GM12878 (cell line): ENCODE data around the gene MCRIP2. TPM values are rescaled to one million over a fixed set of nuclear protein-coding genes. Genes with fewer than 3 reads are reported as not detected.

Source experiments
- CBFB ChIP-seq: IDR thresholded peaks from 2 replicates; pipeline ENCODE4 v1.6.1; 2016; ENCODE audit warnings: antibody characterized with exemption, low read depth
- CBX5 ChIP-seq: sonication (generic); IDR thresholded peaks from 2 replicates; pipeline ENCODE4 v1.6.1; 2016; ENCODE audit warnings: low read depth, moderate library complexity, mild to moderate bottlenecking, inconsistent platforms
- CREB1 ChIP-seq: IDR thresholded peaks from 2 replicates; pipeline ENCODE4 v1.6.1; 2012; ENCODE audit warnings: low read depth, mild to moderate bottlenecking, inconsistent platforms
- EED ChIP-seq: sonication (generic); IDR thresholded peaks from 2 replicates; pipeline ENCODE4 v1.6.1; 2016; ENCODE audit warnings: antibody characterized with exemption, low read depth
- ETV6 ChIP-seq, 2 experiments: fragments of 450-650 bp in 1 of 2; IDR thresholded peaks in 1 of 2; conservative IDR thresholded peaks in 1 of 2; 2 replicates each; pipeline ENCODE4 v1.6.1; 2014; ENCODE audit warnings: antibody characterized with exemption in 1 of 2, borderline replicate concordance in 1 of 2, low read depth in 1 of 2, mild to moderate bottlenecking in 1 of 2, moderate library complexity in 1 of 2
- GATAD2B ChIP-seq: fragments of 450-650 bp; conservative IDR thresholded peaks from 2 replicates; pipeline ENCODE4 v1.6.1; 2017; ENCODE audit warnings: low read depth, mild to moderate bottlenecking, moderate library complexity
- HDGF ChIP-seq: fragments of 450-650 bp; IDR thresholded peaks from 2 replicates; pipeline ENCODE4 v1.6.1; 2016; ENCODE audit warnings: antibody characterized with exemption
- IRF4 ChIP-seq: IDR thresholded peaks from 2 replicates; pipeline ENCODE4 v1.6.1; 2011; ENCODE audit warnings: low read depth, low read length
- NFYA ChIP-seq: IDR thresholded peaks from 2 replicates; pipeline ENCODE4 v1.6.1; 2011; ENCODE audit warnings: low read depth, mild to moderate bottlenecking, low read length, improper control_type of control experiment, borderline replicate concordance
- NR2C1 ChIP-seq: fragments of 450-650 bp; IDR thresholded peaks from 2 replicates; pipeline ENCODE4 v1.6.1; 2017; ENCODE audit warnings: antibody characterized with exemption, mild to moderate bottlenecking, moderate library complexity
- NR2F1 ChIP-seq: fragments of 450-650 bp; conservative IDR thresholded peaks from 2 replicates; pipeline ENCODE4 v1.6.1; 2017; ENCODE audit warnings: mild to moderate bottlenecking
- RB1 ChIP-seq: fragments of 450-650 bp; formaldehyde crosslinking; IDR thresholded peaks from 2 replicates; pipeline ENCODE4 v1.6.1; 2017; ENCODE audit warnings: mild to moderate bottlenecking, borderline replicate concordance
- ZSCAN29 ChIP-seq: fragments of 450-650 bp; IDR thresholded peaks from 2 replicates; pipeline ENCODE4 v1.6.1; 2017; ENCODE audit warnings: mild to moderate bottlenecking, moderate library complexity
- polyA plus RNA-seq, 11 experiments: library from polyadenylated mRNA; depleted of rRNA in 4 of 11; unstranded in 6 of 11; stranded (reverse) in 5 of 11; fragments of >200 nt; fragmentation: Nextera tagmentation in 4 of 11; fragmentation: Illumina TruSeq in 1 of 11; extraction: Ambion mirVana in 4 of 11; extraction: Trizol in 1 of 11; gene quantifications; 1 replicate in 1 of 11; 2 replicates in 10 of 11; pipeline versions ENCODE4 v1.2.1 to v1.2.3, GENCODE V29; 2011 to 2016; ENCODE audit warnings: inconsistent platforms in 2 of 11, missing spikeins in 2 of 11, low read depth in 1 of 11
- total RNA-seq, 4 experiments: library from RNA; depleted of rRNA in 3 of 4; stranded (reverse); fragments of >200 nt in 3 of 4; fragmentation: Illumina TruSeq in 1 of 4; extraction: Trizol in 1 of 4; gene quantifications; 2 replicates each; pipeline versions ENCODE4 v1.2.1 to v1.2.3, GENCODE V29; 2013 to 2021
- TF ChIP-seq, protein P1 (sequence below): IDR thresholded peaks from 2 replicates; pipeline ENCODE4 v1.6.1; 2012; ENCODE audit warnings: mild to moderate bottlenecking, low read depth, low read length
- TF ChIP-seq, protein P2 (sequence below): fragments of 450-650 bp; IDR thresholded peaks from 2 replicates; pipeline ENCODE4 v1.6.1; 2017; ENCODE audit warnings: mild to moderate bottlenecking, moderate library complexity
- TF ChIP-seq, protein P3 (sequence below): IDR thresholded peaks from 2 replicates; pipeline ENCODE4 v1.6.1; 2012; ENCODE audit warnings: improper control_type of control experiment, low read depth, low read length; ENCODE audit not compliant: insufficient replicate concordance

The MCRIP2 gene
- total and polyA plus RNA-seq, 10 of the 15 experiments (the other 5 are each of a cell fraction or from before 2014, with no cell fraction given) = 0.19 to 93.1 (median 57.9) TPM

DNA sequence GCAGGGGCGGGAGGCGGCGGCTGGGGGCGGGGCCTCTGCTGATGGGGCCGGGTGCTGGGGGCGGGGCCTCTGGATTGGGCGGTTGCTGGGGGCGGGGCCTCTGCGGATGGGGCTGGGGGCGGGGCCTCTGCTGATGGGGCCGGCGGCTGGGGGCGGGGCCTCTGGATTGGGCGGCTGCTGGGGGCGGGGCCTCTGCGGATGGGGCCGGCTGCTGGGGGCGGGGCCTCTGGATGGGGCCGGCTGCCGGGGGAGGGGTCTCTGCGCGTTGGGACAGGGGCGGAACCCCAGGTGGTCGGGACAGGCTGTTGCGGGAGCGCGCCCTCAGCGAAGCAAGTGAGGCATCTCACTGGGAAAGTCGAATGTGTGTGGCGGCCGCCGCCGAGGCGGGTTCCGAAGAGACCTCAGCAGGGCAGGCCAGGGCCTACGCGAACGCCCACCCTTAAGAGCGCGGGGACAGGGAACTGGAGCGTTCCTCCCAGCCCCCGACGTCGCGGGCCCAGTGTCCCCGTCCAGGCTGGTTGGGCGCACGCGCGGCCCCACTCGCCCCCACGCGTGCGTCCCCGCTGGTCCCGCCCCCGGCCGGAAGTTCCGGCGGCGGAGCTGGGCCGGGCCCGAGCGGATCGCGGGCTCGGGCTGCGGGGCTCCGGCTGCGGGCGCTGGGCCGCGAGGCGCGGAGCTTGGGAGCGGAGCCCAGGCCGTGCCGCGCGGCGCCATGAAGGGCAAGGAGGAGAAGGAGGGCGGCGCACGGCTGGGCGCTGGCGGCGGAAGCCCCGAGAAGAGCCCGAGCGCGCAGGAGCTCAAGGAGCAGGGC is 38.4 kb downstream of the MCRIP2 start, which contains the start of gene STUB1 (continued):
- TF ChIP-seq, protein P1, sequence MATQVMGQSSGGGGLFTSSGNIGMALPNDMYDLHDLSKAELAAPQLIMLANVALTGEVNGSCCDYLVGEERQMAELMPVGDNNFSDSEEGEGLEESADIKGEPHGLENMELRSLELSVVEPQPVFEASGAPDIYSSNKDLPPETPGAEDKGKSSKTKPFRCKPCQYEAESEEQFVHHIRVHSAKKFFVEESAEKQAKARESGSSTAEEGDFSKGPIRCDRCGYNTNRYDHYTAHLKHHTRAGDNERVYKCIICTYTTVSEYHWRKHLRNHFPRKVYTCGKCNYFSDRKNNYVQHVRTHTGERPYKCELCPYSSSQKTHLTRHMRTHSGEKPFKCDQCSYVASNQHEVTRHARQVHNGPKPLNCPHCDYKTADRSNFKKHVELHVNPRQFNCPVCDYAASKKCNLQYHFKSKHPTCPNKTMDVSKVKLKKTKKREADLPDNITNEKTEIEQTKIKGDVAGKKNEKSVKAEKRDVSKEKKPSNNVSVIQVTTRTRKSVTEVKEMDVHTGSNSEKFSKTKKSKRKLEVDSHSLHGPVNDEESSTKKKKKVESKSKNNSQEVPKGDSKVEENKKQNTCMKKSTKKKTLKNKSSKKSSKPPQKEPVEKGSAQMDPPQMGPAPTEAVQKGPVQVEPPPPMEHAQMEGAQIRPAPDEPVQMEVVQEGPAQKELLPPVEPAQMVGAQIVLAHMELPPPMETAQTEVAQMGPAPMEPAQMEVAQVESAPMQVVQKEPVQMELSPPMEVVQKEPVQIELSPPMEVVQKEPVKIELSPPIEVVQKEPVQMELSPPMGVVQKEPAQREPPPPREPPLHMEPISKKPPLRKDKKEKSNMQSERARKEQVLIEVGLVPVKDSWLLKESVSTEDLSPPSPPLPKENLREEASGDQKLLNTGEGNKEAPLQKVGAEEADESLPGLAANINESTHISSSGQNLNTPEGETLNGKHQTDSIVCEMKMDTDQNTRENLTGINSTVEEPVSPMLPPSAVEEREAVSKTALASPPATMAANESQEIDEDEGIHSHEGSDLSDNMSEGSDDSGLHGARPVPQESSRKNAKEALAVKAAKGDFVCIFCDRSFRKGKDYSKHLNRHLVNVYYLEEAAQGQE = no peak
- TF ChIP-seq CREB1 (0 out of 2 replicates have a peak, but pooled peaks have one; percentile 5), CBFB (no peak), HDGF (no peak), EED (no peak), ETV6 (conservative IDR thresholded peaks at IDR 0.05 in 1 of 2, IDR thresholded peaks at IDR 0.05 in 1 of 2; ENCODE audit: borderline replicate concordance in 1 of 2, low read depth in 1 of 2) (no peak), IRF4 (no peak), RB1 (peak; percentile 62; the same call in 1 of the 2 replicates), CBX5 (no peak), GATAD2B (peak; percentile 94), NFYA (no peak), ZSCAN29 (0 out of 2 replicates have a peak, but pooled peaks have one; percentile 18), NR2C1 (peak; percentile 20; the same call in 1 of the 2 replicates), NR2F1 (0 out of 2 replicates have a peak, but pooled peaks have one; percentile 60)
- TF ChIP-seq, protein P2, sequence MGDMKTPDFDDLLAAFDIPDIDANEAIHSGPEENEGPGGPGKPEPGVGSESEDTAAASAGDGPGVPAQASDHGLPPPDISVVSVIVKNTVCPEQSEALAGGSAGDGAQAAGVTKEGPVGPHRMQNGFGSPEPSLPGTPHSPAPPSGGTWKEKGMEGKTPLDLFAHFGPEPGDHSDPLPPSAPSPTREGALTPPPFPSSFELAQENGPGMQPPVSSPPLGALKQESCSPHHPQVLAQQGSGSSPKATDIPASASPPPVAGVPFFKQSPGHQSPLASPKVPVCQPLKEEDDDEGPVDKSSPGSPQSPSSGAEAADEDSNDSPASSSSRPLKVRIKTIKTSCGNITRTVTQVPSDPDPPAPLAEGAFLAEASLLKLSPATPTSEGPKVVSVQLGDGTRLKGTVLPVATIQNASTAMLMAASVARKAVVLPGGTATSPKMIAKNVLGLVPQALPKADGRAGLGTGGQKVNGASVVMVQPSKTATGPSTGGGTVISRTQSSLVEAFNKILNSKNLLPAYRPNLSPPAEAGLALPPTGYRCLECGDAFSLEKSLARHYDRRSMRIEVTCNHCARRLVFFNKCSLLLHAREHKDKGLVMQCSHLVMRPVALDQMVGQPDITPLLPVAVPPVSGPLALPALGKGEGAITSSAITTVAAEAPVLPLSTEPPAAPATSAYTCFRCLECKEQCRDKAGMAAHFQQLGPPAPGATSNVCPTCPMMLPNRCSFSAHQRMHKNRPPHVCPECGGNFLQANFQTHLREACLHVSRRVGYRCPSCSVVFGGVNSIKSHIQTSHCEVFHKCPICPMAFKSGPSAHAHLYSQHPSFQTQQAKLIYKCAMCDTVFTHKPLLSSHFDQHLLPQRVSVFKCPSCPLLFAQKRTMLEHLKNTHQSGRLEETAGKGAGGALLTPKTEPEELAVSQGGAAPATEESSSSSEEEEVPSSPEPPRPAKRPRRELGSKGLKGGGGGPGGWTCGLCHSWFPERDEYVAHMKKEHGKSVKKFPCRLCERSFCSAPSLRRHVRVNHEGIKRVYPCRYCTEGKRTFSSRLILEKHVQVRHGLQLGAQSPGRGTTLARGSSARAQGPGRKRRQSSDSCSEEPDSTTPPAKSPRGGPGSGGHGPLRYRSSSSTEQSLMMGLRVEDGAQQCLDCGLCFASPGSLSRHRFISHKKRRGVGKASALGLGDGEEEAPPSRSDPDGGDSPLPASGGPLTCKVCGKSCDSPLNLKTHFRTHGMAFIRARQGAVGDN = peak; percentile 61
- TF ChIP-seq, protein P3, sequence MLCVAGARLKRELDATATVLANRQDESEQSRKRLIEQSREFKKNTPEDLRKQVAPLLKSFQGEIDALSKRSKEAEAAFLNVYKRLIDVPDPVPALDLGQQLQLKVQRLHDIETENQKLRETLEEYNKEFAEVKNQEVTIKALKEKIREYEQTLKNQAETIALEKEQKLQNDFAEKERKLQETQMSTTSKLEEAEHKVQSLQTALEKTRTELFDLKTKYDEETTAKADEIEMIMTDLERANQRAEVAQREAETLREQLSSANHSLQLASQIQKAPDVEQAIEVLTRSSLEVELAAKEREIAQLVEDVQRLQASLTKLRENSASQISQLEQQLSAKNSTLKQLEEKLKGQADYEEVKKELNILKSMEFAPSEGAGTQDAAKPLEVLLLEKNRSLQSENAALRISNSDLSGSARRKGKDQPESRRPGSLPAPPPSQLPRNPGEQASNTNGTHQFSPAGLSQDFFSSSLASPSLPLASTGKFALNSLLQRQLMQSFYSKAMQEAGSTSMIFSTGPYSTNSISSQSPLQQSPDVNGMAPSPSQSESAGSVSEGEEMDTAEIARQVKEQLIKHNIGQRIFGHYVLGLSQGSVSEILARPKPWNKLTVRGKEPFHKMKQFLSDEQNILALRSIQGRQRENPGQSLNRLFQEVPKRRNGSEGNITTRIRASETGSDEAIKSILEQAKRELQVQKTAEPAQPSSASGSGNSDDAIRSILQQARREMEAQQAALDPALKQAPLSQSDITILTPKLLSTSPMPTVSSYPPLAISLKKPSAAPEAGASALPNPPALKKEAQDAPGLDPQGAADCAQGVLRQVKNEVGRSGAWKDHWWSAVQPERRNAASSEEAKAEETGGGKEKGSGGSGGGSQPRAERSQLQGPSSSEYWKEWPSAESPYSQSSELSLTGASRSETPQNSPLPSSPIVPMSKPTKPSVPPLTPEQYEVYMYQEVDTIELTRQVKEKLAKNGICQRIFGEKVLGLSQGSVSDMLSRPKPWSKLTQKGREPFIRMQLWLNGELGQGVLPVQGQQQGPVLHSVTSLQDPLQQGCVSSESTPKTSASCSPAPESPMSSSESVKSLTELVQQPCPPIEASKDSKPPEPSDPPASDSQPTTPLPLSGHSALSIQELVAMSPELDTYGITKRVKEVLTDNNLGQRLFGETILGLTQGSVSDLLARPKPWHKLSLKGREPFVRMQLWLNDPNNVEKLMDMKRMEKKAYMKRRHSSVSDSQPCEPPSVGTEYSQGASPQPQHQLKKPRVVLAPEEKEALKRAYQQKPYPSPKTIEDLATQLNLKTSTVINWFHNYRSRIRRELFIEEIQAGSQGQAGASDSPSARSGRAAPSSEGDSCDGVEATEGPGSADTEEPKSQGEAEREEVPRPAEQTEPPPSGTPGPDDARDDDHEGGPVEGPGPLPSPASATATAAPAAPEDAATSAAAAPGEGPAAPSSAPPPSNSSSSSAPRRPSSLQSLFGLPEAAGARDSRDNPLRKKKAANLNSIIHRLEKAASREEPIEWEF = no peak
